MM.1S (cell line): ENCODE measurements around the gene CR2.
"Not testable (repeated sequence)": the region's sequence is repeated elsewhere in the genome, so short reads cannot be mapped to it uniquely, and the experiment has no call there.

Experiments used
- DNase-seq: peaks from one replicate; pipeline ENCODE4 v3.0.0-alpha.2; 2015
- H2AFZ ChIP-seq: fragments of 300-600 bp; sonication (generic); 2 replicates; pipeline ENCODE4 v1.6.0; 2016; ENCODE audit warnings: antibody characterized with exemption, low read length
- H3F3A ChIP-seq: fragments of 300-600 bp; sonication (generic); 2 replicates; pipeline ENCODE4 v1.6.1; 2016; ENCODE audit warnings: mild to moderate bottlenecking, antibody characterized with exemption, low read length, moderate library complexity, mixed read lengths; ENCODE audit not compliant: insufficient read depth
- H3K27ac ChIP-seq: fragments of 300-600 bp; sonication (generic); 2 replicates; pipeline ENCODE4 v1.5.1; 2016; ENCODE audit warnings: mild to moderate bottlenecking, low read length
- H3K27me3 ChIP-seq: fragments of 300-600 bp; sonication (generic); replicated peaks from 2 replicates; pipeline ENCODE4 v1.6.0; 2016; ENCODE audit warnings: low read length; ENCODE audit not compliant: insufficient read depth
- H3K36me3 ChIP-seq: fragments of 300-600 bp; sonication (generic); replicated peaks from 2 replicates; pipeline ENCODE4 v1.6.1; 2016; ENCODE audit warnings: mild to moderate bottlenecking, low read length, mixed read lengths; ENCODE audit not compliant: insufficient read depth
- H3K4me1 ChIP-seq: fragments of 300-600 bp; sonication (generic); 2 replicates; pipeline ENCODE4 v1.6.1; 2016; ENCODE audit warnings: low read length, mixed read lengths
- H3K4me2 ChIP-seq: fragments of 300-600 bp; sonication (generic); 2 replicates; pipeline ENCODE4 v1.6.0; 2016; ENCODE audit warnings: low read depth, low read length
- H3K4me3 ChIP-seq: fragments of 300-600 bp; sonication (generic); 2 replicates; pipeline ENCODE4 v1.5.1; 2016; ENCODE audit warnings: low read length, mixed read lengths
- H3K79me2 ChIP-seq: fragments of 300-600 bp; sonication (generic); 2 replicates; pipeline ENCODE4 v1.6.1; 2016; ENCODE audit warnings: mixed run types, low read length, mixed read lengths
- H3K9ac ChIP-seq: fragments of 300-600 bp; sonication (generic); 2 replicates; pipeline ENCODE4 v1.6.1; 2016; ENCODE audit warnings: low read length, mixed read lengths
- H3K9me2 ChIP-seq: fragments of 300-600 bp; sonication (generic); replicated peaks from 2 replicates; pipeline ENCODE4 v1.6.1; 2016; ENCODE audit warnings: mild to moderate bottlenecking, low read length, mixed read lengths; ENCODE audit not compliant: insufficient read depth
- H3K9me3 ChIP-seq: fragments of 300-600 bp; sonication (generic); replicated peaks from 2 replicates; pipeline ENCODE4 v1.6.1; 2016; ENCODE audit warnings: mild to moderate bottlenecking, low read length, mixed read lengths; ENCODE audit not compliant: insufficient read depth
- H4K20me1 ChIP-seq: fragments of 300-600 bp; sonication (generic); 2 replicates; pipeline ENCODE4 v1.6.1; 2016; ENCODE audit warnings: mild to moderate bottlenecking, low read length, moderate library complexity, mixed read lengths; ENCODE audit not compliant: insufficient read depth
- EZH2 ChIP-seq: fragments of 300-600 bp; sonication (generic); optimal IDR thresholded peaks from 2 replicates; pipeline ENCODE3; 2017; ENCODE audit warnings: low read depth, mild to moderate bottlenecking, antibody characterized with exemption, low read length, mixed read lengths
- EZH2phosphoT487 ChIP-seq: fragments of 300-600 bp; sonication (generic); IDR thresholded peaks from 2 replicates; pipeline ENCODE4 v1.6.1; 2018; ENCODE audit warnings: antibody characterized with exemption, low read length
- TF ChIP-seq, protein P1 (sequence below): fragments of 300-600 bp; sonication (generic); IDR thresholded peaks from 2 replicates; pipeline ENCODE4 v1.5.1; 2016; ENCODE audit warnings: antibody characterized with exemption, low read length, mixed read lengths

The CR2 gene

GRCh38 chr1:207518608-207519236 is 64.6 kb downstream of the CR2 start:
- H2AFZ ChIP-seq = no peak overlapping the region
- no peaks in the 10 kb centered on the region for H3K9me3 ChIP-seq
- DNase-seq = no peak
- H3F3A ChIP-seq = no peaks in the 10 kb centered on the region
- no peak overlapping the region for H3K4me3 ChIP-seq
- H3K9ac ChIP-seq = no peak overlapping the region
- no peaks in the 10 kb centered on the region for H4K20me1 ChIP-seq
- TF ChIP-seq, protein P1, sequence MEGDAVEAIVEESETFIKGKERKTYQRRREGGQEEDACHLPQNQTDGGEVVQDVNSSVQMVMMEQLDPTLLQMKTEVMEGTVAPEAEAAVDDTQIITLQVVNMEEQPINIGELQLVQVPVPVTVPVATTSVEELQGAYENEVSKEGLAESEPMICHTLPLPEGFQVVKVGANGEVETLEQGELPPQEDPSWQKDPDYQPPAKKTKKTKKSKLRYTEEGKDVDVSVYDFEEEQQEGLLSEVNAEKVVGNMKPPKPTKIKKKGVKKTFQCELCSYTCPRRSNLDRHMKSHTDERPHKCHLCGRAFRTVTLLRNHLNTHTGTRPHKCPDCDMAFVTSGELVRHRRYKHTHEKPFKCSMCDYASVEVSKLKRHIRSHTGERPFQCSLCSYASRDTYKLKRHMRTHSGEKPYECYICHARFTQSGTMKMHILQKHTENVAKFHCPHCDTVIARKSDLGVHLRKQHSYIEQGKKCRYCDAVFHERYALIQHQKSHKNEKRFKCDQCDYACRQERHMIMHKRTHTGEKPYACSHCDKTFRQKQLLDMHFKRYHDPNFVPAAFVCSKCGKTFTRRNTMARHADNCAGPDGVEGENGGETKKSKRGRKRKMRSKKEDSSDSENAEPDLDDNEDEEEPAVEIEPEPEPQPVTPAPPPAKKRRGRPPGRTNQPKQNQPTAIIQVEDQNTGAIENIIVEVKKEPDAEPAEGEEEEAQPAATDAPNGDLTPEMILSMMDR = no peak
- TF ChIP-seq EZH2phosphoT487 (no peak), EZH2 (no peak)
- no peak overlapping the region for H3K27ac ChIP-seq
- no peak overlapping the region for H3K4me2 ChIP-seq
- H3K27me3 ChIP-seq = no peaks in the 10 kb centered on the region
- no peaks in the 10 kb centered on the region for H3K79me2 ChIP-seq
- no peaks in the 10 kb centered on the region for H3K9me2 ChIP-seq
- H3K4me1 ChIP-seq = no peaks in the 10 kb centered on the region
- H3K36me3 ChIP-seq = no peaks in the 10 kb centered on the region

DNA sequence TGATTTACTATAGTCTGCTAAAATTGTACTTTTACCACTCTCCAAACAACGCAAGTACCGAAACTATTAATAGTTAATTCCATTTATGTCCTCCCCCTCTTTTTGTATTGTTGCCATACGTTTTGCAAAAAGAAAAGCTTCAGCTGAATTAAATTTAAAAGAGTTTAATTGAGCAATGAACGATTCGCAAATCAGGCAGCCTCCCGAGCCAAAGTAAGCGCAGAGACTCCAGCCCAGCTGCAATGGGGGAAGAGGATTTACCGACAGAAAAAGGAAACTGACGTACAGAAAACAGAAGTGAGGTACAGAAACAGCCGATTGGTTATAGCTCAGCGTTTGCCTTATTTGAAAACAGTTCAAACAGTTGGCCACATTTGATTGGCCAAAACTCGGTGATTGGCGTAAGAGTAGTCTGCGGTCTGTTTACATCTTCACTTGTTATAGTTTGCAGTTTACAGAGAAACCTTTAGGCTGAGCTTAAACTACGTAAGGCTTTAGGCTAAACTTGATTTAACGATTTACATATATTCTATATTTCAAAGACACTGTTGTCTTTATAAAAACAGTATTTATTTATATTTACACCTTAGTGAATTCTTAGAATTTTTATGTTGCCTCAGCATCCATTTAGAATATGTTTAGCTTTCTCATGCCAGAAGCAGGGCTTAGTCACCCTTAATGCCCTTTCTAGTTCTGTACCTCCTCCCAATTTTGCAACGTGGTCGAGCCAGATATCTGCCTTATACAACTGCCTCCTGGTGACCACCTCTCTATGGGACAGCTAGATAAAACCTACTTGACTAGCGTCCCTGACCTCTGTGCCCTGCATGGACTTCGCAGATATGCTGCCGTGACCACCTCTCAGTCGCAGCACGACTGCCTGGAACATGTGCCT is 65.6 kb downstream of the CR2 start:
- no peaks in the 10 kb centered on the region for H3K36me3 ChIP-seq
- no peaks in the 10 kb centered on the region for H3K4me1 ChIP-seq
- H3K27ac ChIP-seq = no peak overlapping the region
- no peaks in the 10 kb centered on the region for H3K27me3 ChIP-seq
- DNase-seq = no peak
- no peak overlapping the region for H3K4me3 ChIP-seq
- no peak overlapping the region for H2AFZ ChIP-seq
- TF ChIP-seq, protein P1 = no peak
- no peak for TF ChIP-seq EZH2phosphoT487
- no peak for TF ChIP-seq EZH2
- H3K79me2 ChIP-seq = no peaks in the 10 kb centered on the region
- H3K9ac ChIP-seq = no peak overlapping the region
- no peak overlapping the region for H3K4me2 ChIP-seq
- no peaks in the 10 kb centered on the region for H3K9me3 ChIP-seq
- H4K20me1 ChIP-seq = no peaks in the 10 kb centered on the region
- H3F3A ChIP-seq = no peaks in the 10 kb centered on the region
- no peaks in the 10 kb centered on the region for H3K9me2 ChIP-seq

DNA sequence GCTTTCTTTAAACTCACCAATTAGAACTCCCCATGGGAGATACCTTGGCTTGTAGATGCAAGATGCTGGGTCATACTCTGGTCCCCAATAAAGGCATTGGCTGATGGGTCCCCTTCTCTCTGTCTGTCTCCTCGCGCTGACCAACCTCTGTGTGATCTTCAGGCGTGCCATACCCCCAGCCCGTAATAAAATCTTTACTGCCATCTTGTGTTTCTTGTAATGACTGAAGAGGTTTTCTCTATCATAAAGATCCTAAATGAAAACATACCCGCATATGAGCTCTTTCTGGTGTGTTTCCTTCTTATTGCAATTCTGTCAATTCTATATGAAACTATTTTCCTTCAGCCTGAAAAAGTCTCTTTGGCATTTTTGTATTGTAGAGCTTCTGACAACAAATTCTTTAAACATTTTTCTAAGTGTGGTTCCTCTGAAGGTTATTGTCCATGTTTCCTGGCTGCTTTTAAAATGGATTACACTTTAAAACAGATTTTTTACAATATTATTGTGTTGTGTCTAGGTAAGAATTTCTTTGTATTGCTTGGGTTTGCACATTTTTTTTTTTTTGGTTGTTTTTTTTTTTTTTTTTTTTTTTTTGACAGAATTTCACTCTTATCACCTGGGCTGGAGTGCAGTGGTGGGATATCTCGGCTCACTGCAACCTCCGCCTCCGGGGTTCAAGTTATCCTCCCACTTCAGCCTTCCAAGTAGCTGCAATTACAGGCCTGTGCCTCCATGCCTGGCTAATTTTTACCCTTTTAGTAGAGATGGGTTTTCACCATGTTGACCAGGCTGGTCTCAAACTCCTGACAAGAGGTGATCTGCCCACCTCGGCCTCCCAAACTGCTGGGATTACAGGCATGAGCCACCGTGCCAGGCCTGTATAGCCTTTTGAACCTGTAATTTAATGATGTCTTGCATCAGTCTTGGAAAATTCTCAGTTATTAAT is 66.5 kb downstream of the CR2 start:
- not testable (repeated sequence) for H3K27ac ChIP-seq, H3K9me2 ChIP-seq, H2AFZ ChIP-seq, H3K4me2 ChIP-seq, H3F3A ChIP-seq, H3K9me3 ChIP-seq, DNase-seq, H3K4me3 ChIP-seq, H3K27me3 ChIP-seq, H3K9ac ChIP-seq, H3K4me1 ChIP-seq, H3K36me3 ChIP-seq, H3K79me2 ChIP-seq, H4K20me1 ChIP-seq

DNA sequence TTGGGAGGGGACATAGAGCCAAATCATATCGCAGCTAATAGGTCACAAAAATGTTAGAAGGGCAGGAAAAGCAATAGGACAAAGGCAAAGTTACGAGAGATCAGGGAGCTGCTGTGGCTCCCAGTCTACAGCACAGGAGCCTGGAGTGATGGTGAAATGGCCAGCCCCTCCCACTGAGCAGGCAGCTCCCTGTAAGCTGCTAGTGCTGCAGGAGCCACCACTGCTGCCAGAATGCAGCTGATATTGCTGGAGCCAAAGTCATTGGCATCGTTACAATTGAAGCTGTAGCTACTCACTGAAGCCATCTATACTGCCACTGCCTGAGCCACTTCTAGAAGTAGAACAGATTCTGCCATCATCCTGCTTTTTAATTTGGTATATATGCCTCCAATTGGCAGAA is 71.1 kb downstream of the CR2 start:
- not testable (repeated sequence) for H3K9me3 ChIP-seq, H3F3A ChIP-seq, H3K4me1 ChIP-seq, H3K9ac ChIP-seq, H3K4me3 ChIP-seq, H3K4me2 ChIP-seq, H2AFZ ChIP-seq, H3K36me3 ChIP-seq, H3K9me2 ChIP-seq, DNase-seq, H3K27ac ChIP-seq, H3K27me3 ChIP-seq, H3K79me2 ChIP-seq, H4K20me1 ChIP-seq

DNA sequence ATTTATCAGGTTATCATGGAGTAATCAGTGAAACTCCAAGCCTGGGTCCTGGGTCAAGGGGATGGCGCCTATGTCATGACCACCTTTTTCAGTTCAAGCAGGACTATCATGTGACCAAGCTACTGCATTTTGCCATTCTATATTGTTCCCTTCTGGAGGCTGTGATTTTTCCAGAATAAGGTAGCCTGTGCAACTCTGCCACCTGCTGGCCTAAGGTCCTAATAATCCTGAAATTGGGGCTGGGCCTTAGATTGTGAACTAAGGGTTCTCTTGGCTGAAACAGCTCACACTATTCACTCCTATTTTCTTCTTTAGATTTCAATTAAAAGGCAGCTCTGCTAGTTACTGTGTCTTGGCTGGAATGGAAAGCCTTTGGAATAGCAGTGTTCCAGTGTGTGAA is 74.3 kb downstream of the CR2 start:
- not testable (repeated sequence) for H3K36me3 ChIP-seq, H2AFZ ChIP-seq, H3K27ac ChIP-seq, DNase-seq, H3K9ac ChIP-seq, H3K9me3 ChIP-seq, H3K9me2 ChIP-seq, H4K20me1 ChIP-seq, H3K4me1 ChIP-seq, H3K4me2 ChIP-seq, H3K27me3 ChIP-seq, H3F3A ChIP-seq, H3K79me2 ChIP-seq, H3K4me3 ChIP-seq

DNA sequence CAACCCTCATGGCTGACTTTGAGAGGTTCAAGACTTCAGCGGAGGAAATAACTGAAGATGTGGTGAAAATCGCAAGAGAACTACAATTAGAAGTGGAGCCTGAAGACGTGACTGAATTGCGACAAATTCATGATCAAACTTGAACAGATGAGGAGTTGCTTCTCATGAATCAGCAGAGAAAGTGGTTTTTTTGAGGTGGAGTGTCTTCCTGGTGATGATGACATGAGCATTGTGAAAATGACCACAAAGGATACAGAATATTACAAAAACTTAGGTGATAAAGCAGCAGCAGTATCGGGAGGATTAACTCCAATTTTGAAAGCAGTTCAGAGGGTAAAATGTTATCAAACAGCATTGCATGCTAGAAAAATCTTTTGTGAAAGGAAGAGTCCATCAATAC is 82.1 kb downstream of the CR2 start:
- H3K36me3 ChIP-seq, H2AFZ ChIP-seq, H3K4me2 ChIP-seq, DNase-seq, H3K9ac ChIP-seq, H3K9me2 ChIP-seq, H3K4me1 ChIP-seq, H3K79me2 ChIP-seq, H3K4me3 ChIP-seq, H3F3A ChIP-seq, H3K27me3 ChIP-seq, H3K27ac ChIP-seq, H4K20me1 ChIP-seq, H3K9me3 ChIP-seq: not testable (repeated sequence)
